GM21576 (cell line): ENCODE data around the gene SULT1E1.
"Not testable (repeated sequence)": the region's sequence is repeated elsewhere in the genome, so short reads cannot be mapped to it uniquely, and the experiment has no call there.

Source experiments
- ATAC-seq: cut with Tn5 transposase; IDR thresholded peaks from one replicate; pipeline ENCODE4 v1.9.1; 2021; ENCODE audit warnings: mild to moderate bottlenecking, moderate library complexity; ENCODE audit not compliant: unreplicated experiment

SULT1E1 gene

GRCh38 chr4:69843932-69844331 is 16.0 kb downstream of the SULT1E1 start:
- ATAC-seq = peak; percentile 65

DNA sequence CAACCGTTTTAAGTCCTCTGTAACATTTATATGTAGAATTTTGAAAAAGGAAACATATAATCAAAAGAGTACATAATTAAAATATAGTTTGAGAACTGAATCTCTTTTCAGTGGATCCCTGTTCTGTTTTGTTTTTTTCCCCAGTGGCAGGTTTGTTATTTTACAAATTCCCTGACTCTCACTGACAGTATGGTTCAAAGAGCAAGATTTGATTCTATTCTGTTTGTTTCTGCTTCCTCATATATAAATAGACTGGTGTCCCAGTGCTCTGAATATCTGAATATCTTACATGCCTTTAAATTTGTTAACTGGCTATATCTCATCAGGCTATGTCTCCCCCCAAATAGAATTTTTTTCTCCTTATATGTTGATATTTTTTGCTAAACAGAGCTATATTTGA is 16.6 kb downstream of the SULT1E1 start:
- no peak for ATAC-seq

GRCh38 chr4:69838977-69839376 is 21.0 kb downstream of the SULT1E1 start:
- no peak for ATAC-seq

DNA sequence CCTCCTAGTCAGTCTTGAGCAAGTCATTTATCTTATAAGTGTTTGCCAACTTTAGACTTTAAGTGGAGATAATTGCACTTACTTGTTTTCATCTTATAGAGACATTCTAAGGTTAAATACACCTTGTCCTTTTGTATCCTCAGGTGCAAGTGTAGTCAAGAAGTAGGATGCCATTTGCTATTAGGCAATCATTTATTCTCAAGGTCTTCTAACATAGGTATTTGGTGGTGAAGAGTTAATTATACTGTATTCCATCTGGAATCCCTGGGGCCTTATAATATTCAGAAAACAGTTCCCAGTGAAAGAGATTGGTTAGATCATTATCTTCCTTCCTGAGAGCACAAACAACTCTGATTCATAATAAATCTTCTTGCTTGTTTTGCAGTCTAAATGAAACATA is 23.7 kb downstream of the SULT1E1 start:
- no peak for ATAC-seq

DNA sequence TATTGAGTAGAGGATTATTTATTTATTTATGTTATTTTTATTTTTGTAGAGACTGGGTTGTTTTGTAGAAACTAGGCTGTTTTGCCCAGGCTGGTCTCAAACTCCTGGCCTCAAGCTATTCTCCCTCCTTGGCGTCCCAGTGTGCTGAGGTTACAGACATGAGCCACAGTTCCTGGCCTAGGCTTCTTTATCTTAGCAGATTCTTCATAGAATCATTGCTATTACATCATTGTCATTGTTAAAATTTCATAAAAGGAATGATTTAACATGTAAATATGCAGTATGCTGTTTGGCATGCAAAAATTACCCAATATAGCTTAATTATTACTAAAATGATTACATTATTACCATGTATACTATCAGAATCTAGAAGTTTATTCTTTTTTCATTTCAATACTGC is 24.2 kb downstream of the SULT1E1 start:
- ATAC-seq = no peak

DNA sequence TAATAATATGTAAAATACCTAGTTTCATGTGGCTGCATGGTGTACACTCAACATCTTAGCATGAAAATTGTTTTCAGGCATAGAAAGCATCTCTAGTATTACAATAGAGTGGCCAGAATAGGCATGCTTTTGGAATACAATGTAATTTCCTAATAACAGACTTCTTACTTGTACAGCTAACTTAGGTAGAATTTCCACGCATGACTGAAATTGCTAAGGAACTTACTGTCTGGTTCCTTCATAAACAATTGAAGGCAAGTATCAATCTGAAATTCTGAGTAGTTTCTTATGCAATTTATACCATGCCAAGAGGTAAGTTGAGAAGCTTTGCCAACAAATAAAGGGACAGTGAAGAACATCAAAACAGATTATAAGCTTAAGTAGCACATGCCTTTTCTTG is 26.7 kb downstream of the SULT1E1 start:
- ATAC-seq = no peak

DNA sequence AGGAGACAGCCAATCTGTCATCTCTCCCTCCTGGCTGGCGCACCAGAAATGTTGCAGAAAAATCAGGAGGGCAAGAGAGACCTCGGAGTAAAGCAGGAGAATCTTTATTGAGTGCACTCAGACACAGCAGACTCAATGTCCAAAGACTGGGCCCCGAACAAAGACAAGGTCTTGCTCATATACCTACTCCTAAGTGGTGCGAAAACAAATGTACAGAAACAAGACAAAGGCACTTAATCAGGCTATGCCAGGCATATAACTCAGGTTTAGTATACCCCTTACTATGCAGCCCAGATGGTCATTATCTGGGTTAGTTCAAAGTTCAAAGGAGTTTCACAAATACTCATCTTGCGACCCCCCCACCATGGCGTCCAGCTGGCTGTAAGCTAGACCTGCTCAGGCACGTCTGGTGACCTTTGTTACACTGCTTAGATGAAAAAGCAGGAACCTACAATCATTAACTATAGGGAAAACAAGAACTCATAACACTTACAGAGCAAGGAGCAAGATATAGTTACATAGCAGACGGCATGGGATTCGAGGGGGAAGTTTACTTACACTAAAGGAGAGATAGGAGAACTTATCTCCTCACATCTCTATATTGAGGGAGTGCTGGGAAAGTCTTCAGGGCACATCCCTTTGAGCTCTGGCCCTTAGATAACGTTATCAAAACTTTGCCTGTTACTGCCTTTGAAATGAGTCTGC is 27.5 kb downstream of the SULT1E1 start:
- peak; percentile 24 for ATAC-seq

- ATAC-seq = peak; percentile 94
Observed at GRCh38 chr4:69831646-69832325, 28.2 kb downstream of the SULT1E1 start.

GRCh38 chr4:69831270-69831627 is 28.7 kb downstream of the SULT1E1 start:
- ATAC-seq = no peak

DNA sequence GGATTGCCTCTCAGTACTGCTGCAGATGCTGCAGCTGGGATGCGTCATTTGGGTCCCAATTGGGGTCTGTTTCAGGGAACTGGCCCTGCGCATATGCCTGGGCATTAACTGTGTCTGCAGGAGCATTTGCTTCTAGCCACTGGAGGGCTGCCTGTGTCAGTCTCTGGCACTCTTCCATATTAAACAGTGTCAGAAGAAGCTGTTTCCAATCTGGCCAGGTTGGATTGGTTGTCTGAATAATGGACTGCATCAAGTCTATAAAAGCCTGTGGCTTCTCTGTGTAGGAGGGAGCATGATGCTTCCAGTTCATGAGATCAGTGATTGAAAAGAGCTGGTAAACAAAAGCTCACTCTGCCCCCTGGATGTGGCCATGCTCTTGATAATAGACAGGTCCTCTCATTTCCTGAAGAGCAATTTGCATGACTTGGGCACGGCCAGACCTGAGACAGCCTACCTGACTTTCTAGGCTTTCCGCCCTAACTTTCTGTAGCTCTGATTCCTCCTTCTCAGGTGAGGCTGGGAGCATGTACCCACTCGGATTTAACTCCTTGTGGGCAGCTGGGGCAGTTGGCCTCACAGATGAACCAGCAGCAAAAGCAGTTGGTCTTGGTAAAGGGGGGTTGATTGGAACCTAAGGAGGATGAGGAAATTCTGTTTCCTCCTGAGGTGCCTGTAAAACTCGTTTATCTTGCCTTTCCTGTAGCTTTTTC is 29.2 kb downstream of the SULT1E1 start:
- ATAC-seq = peak; percentile 37

- no peak for ATAC-seq
Observed at GRCh38 chr4:69830192-69830559, 29.8 kb downstream of the SULT1E1 start.

- no peak for ATAC-seq
Observed at GRCh38 chr4:69829678-69830077, 30.3 kb downstream of the SULT1E1 start.

- no peak for ATAC-seq
Observed at GRCh38 chr4:69828828-69829227, 31.1 kb downstream of the SULT1E1 start.

DNA sequence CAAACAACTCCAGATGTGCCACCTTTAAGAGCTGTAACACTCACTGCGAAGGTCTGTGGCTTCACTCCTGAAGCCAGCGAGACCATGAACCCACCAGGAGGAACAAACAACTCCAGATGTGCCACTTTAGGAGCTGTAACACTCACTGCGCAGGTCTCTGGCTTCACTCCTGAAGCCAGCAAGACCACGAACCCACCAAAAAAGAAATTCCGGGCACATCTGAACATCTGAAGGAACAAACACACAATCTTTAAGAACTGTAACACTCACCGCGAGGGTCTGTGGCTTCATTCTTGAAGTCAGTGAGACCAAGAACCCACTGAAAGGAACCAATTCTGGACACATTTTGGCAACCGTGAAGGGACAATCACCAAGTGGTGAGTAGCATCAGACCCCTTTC is 34.9 kb downstream of the SULT1E1 start:
- not testable (repeated sequence) for ATAC-seq

GRCh38 chr4:69823481-69824186 is 36.3 kb downstream of the SULT1E1 start:
- peak; percentile 94 for ATAC-seq

DNA sequence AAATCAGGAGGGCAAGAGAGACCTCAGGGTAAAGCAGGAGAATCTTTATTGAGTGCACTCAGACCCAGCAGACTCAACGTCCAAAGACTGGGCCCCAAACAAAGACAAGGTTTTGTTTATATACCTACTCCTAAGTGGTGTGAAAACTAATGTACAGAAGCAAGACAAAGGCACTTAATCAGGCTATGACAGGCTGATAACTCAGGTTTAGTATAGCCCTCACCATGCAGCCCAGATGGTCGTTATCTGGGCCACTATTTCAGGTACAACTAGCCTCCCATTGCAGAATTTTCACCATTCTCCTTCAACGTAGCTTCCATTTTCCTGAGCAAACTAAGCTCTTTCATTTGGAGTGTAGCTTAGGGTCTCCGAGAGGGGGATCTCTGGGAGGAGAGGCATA is 36.9 kb downstream of the SULT1E1 start:
- no peak for ATAC-seq

DNA sequence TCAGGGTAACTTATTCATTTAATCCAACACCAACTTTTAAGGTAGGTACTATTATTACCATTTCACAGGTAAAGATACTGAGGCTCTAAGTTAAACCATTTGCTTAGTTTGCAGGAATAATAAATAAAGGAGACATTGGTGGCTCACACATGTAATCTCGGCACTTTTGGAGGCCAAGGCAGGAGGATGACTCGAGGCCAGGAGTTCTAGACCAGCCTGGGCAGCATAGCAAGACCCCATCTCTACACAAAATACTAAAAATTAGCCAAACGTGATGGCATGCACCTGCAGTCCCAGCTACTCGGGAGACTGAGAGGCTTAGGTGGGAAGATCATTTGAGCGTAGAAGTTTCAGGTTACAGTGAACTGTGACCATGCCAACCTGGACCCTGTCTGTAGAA is 37.7 kb downstream of the SULT1E1 start:
- ATAC-seq = no peak

GRCh38 chr4:69818060-69818639 is 41.8 kb downstream of the SULT1E1 start:
- ATAC-seq = no peak

DNA sequence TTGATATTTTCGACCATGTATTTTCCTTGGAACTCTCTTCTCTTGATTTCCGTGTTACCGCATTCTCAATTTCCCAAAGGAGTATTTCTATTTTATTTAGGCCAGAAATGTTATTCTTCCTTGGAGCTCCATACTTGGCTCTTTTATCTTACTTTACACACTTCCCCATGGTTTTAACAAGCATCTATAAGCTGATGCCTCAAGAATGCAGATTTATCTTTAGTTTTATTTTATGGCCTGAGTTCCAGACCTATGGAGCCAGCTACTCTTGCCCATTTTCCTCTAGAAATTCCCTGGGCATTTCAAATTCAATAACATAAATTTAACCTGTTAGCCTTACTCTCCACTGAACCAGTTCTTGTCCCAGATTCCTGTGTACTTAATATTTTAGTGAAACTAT is 43.7 kb downstream of the SULT1E1 start:
- no peak for ATAC-seq

DNA sequence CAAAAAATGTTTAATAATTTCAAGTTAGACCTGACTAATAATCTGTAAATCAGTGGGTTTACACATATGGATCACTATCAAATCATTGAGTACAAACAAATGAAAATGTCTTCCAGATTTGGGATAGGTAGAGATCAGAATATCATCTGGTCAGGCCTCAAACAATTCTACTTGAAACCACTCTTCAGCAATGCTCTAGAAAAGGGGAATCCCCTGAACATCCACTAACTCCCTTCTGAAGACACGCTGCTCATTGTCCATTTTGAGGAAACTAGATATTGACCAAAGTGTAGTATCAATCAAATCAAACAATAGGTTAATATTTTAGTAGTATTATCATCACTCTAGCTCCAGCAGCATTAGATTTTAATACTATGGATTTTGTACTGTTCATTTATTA is 46.3 kb downstream of the SULT1E1 start:
- no peak for ATAC-seq

GRCh38 chr4:69811166-69811565 is 48.8 kb downstream of the SULT1E1 start:
- no peak for ATAC-seq
